GM18507 (cell line): ENCODE measurements around the gene ACKR3.
A peak's percentile ranks its signal among the peaks of the same experiment; 100 is the strongest.

ENCODE experiments used
- DNase-seq: peaks from one replicate; pipeline ENCODE4 v3.0.0; 2011; ENCODE audit warnings: low read depth; ENCODE audit not compliant: insufficient read length; ENCODE audit errors: extremely low spot score
- FAIRE-seq: peaks from 2 replicates; lab custom pipeline; 2011; peaks lifted over from hg19 to GRCh38; lab: Jason Lieb, UNC

Gene ACKR3

DNA sequence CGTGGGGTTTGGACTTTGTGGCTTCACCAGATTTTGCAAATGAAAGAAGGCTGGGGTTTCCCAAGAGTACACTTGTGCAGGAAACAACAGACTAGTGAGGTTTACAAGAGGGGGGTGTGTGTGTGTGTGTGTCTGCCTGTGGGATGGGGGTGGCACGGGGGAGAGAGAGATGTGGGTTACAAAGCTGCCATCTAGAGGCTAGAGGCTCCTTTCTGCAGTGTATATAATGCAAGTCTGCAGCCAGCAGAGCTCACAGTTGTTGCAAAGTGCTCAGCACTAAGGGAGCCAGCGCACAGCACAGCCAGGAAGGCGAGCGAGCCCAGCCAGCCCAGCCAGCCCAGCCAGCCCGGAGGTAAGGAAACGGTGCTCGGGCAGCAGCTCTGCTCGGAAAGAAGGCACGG lies at the start of gene ACKR3:
ACKR3 (plus strand) TSS at position 253 of the 401 bp plus-strand sequence. CDS start 10,641 bp downstream, outside the sequence.
- DNase-seq, result peak; percentile 73
- peak; percentile 99 for FAIRE-seq

DNA sequence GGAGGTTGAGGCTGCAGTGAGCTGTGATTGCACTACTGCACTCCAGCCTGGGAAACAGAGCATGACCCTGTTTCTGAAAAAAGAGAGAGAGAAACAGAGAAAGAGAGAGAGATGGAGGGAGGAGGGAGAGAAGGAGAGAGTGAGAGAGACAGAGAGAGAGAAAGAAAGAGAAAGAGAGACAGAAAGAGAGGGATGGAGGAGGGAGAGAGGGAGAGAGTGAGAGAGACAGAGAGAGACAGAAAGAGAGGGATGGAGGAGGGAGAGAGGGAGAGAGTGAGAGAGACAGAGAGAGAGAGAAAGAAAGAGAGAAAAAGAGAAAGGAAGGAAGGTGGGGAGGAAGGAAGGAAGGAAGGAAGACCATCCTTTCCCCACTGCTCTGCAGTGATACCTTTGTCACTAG lies 48.1 kb upstream of the ACKR3 start:
- DNase-seq, result no peak

DNA sequence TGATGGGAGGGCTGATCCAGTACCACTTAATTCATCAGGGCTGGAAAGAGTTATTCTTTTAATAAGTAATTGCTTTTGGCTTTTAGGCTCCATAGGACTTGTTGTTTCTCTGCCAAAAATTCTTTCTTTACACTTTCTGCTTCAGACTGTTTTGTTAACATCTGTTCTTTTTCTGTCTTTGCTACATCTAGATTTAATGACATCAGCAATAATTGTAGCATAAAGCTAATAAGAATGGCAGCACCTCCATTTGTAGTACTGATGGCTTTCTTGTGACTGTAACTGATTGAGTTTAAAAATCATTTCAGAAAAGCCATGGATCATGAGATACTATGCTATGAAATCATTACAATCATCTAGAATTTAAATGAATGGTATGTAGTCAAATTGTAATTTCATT lies 46.4 kb upstream of the ACKR3 start:
- no peak for DNase-seq
- no peak for FAIRE-seq

More for the DNA sequence above, 48.1 kb upstream of the ACKR3 start:
- no peak for FAIRE-seq

DNA sequence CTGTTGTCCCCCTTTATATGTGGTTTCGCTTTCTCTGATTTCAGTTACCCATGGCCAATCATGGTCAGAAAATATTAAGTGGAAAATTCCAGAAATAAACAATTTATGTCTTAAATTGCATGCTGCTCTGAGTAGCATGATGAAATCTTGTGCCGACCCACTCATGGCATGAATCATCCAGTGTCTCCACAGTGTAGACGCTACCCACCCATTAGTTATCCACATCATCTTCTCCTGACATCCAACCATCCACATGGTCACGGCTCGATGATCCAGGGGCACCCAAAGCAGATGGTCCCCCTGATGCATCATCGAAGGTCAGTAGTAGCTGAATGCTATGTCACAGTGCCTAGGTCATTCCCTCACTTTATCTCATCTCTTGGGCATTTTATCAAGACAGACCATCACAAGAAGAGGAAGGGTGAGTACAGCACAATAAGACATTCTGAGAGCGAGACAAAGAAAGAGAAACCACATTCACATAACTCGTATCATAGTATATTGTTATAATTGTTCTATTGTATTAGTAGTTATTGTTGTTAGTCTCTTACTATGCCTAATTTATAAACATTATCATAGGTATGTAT lies 44.1 kb upstream of the ACKR3 start:
- DNase-seq (no peak), FAIRE-seq (no peak)

DNA sequence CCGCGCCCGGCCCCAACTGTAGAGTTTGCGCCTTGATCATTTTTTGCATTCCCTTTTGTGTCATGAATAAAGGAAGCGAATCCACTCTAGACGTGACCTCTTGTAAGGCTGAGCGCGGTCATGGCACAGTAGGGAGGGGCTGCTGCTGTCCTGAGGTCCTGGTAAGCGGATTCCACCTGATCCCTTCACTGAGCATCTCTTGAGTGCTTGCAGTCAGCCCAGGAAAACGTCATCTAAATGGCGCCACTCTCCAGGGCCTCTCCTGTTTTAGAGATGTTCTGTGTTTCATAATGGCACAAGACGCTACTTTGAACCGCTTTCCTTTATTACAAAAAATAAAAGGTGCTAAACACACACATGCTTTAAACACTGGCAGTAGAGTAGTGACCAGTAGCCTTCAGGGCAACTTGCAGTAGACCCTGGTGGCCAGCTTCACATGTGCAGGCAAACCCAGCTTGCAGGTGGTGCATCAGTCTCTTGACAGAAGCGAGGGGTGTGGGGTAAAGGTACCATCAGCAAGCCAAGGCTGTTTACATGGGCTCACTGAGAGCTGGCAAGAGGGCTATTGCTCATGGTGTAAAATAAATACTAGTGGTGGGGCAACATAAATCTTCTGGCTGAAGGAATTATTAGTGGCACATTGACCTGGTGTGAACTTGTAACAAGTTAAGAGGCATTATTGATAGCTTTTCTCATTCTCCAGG lies 43.0 kb upstream of the ACKR3 start:
- FAIRE-seq, result no peak
- DNase-seq, result no peak

DNA sequence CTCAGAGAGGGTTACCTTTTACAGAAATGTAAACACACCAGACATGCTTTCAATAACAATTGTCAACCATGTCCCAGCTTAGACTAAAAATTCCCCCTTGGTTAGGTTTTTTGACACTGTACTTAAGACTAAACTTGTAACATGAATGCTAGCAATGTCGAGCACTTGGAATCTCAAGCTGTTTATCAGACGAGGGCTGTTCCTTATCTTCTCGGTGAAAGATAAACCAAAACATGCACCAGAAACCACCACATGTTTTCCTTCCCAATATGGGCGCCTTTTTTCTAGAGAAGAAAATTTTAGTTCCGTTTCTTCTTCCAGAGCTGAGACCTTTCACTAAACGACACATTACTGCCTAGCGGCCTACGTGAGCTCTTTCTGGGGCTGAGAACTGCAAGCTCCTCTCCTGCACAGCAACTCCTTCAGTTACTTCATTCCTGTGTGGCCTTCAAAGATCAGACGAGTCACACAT lies 42.4 kb upstream of the ACKR3 start:
- FAIRE-seq (no peak), DNase-seq (no peak)

DNA sequence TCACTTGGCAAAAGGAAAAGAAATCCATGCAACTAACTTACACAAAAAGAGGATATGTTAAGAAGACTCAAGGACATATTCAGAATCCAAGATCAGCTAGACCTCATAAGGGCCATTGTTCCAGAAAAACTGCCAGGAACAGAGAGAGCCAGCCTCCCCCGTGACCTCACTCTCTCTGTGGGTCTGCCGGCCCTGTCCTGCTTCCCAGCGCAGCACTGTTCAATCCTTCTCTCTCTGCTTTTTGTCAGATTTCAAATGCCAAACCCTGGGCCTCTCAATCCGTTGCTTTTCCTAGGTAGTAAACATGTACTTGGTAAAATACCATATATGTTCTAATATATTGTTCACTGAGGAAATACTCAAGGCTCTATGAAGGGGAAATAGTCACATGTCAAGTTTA lies 40.0 kb upstream of the ACKR3 start:
- DNase-seq (no peak), FAIRE-seq (no peak)

DNA sequence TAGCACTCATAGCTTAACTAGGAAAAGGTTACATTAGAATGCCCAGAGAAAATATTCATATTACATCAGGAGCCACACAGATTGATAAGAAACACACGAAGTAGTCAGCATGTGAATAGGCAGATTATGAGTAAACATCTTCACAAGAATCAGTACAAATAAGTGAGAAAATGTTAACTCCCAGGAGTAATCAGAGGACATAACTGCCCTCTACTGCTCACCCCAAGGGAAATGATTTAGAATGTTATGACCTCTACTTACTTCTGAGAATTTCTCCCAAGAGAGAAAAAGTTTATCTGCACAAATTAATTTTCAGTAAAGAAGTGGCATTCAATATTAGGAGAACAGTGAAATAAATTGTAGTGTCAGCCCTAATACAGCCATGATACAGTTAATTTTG lies 39.1 kb upstream of the ACKR3 start:
- DNase-seq (no peak), FAIRE-seq (no peak)

DNA sequence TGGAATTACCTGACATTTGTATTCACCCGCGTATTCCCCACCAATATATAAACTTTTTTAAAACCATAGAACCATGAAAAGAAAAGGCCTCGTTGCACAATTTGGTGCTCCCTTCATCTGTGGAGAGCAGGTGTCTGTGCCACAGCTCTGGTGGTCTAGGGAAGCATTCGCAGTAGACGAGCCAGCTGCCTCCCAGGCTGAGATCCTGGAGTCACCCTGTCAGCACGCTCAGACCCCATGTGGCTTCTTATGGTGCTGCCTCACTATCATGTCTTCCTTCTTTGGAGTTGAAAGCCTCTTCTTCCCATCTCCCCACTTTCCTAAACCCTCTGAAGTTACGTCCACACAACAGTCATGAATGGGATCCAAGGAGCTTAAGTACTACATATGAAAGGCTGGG lies 38.4 kb upstream of the ACKR3 start:
- no peak for DNase-seq

DNA sequence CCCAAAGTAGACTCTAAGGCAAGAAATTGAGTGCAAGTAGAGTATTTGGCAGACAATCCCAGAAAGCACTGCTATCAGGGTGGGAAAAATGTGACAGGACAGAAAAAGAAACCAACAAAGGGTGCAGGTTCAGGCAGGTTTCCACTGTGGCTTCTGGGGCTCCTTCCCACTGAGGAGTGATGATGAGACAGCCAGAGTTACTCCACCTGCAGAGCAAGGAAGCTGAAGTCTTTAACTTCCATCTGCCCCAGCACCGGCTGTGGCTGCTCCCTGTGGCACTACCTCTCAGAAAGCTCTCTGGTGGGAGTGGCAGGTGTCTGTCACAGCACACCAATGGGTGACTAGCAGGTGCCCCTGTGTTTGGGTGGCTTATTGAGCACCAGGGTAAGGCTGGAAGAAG lies 37.6 kb upstream of the ACKR3 start:
- no peak for FAIRE-seq

More for the DNA sequence above, 38.4 kb upstream of the ACKR3 start:
- FAIRE-seq, result no peak

DNA sequence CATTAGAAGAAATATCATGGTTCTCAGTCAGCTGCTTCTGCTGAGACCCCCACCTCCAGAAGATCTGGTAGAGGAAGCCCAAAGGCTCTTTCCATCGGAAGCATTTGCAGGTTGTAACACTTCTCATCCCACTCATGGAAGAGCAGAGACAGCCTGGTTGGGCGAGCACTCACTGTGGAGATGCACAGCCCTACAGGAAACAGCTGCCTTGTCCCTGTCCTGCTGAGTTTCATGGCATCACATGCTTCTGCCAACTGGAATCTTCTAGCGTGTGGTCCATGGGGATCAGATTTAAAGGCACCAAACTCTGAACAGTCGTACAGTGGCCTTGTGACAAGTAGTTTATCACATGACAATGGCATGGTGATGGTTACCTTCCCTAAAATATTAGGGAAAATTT lies 36.3 kb upstream of the ACKR3 start:
- no peak for DNase-seq
- FAIRE-seq, result no peak

More for the DNA sequence above, 37.6 kb upstream of the ACKR3 start:
- DNase-seq, result no peak

DNA sequence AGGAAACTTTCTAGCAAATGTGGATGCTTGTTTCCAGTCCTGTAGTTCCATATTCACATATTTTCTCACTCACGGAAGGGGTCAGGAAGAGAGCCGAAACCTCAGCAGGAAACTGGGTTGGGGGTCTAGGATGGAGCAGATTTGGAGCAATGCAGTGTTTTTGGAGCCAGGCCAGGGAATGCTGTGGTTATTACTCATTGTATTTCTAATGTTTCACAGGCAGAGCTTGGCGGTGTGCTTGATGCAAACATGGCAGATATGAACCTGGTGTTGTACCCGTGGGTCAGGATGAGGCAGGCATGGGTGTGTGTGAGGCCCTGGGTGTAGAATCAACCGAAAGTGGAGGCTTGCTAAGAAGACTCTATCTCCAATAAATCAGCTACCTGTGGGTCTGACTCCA lies 34.6 kb upstream of the ACKR3 start:
- FAIRE-seq, result no peak
- no peak for DNase-seq

DNA sequence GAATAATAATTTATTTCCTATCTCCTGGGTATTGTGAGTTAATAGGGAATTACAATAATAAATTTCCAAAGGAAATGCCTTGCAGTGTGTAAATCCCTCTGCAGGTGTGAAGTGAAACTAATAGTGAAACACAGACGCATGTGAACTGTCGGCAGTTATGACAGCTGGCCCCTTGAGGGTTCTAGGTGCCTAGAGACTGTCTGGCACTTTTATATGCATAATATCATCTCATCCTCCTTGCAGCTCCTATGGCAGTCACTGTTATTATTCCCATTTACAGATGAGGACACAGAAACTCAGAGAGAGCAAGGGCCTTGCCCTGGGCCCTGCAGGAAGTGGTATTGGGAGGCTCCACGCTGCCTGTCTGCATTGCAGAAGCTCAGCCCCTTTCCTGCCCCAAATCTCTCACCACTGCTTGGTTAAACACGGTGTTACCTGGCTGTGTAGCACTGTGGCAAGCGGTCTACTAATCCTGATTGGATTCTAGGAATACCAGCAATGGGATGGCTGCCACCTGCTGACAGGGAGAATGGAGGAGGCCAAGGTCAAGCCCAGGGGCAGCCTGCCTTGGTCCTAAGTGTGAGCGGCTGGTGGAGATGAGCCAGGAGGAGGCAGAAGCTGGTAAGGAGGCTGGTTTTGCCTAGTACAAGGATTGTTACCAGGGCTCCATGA lies 32.8 kb upstream of the ACKR3 start:
- DNase-seq (no peak), FAIRE-seq (peak; percentile 89)

DNA sequence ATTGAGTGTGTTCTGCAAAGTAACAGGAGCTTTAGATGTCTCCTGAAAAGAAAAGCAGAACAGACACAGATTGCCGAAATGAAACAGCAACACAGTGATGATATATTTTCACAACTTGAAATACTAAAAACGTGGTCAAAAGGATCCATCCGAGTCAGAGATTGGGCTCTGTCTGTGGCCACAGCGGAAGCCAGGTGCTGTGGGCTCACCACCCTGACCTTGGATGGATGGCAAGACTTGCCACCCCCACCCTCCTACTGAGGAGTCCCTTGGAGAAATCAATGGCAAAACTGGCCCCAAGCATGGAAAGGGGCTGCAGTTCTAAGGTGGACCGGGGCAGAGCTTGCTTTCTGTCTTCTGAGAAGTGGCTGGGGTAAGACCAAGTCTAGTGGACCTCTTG lies 31.4 kb upstream of the ACKR3 start:
- DNase-seq, result no peak
- FAIRE-seq, result peak; percentile 79

DNA sequence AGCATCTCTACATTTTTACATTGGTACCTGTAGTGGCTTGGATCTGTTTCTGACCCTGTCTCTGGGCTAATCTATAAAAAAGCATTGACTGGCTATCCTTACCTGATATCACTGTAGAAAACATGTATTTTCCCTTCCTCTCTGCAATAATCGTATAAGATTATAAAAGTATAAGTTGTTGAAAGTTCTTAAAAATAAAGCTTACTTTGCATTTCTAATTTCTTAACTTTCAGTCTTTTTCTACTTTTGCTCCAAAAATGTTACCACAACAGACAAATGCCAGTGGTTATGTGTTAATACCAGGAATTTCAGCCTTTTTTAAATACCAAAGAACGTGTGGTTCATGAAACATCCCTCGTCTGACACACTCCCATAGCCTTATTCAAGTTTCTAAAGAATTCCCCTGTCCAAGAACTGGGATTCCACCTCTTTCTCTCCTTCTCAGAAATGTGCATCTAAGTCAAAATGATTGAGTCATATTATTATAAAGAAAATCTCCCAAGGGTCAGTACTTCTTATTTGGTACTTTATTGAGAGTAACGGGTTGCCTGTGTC lies 28.5 kb upstream of the ACKR3 start:
- DNase-seq, result no peak
- no peak for FAIRE-seq

DNA sequence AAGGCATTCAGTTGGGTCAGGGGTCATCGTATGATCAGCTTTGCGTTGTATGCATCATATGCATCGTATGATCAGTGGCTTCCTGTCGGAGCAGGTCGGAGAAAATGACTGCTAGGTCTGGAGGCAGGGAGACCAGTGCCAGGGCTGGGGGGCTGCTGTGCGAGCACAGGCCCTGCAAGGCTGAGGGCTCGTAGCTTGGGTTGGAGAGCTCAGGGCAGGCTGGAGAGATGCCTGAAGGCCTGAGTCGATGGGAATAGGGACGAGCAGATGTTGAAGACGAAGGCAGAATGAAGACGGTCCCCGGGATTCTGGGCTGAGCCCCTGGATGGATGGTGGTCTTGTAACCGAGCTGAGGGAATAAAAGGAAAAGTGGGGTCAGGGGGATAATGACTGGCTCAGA lies 25.3 kb upstream of the ACKR3 start:
- DNase-seq (no peak), FAIRE-seq (no peak)

DNA sequence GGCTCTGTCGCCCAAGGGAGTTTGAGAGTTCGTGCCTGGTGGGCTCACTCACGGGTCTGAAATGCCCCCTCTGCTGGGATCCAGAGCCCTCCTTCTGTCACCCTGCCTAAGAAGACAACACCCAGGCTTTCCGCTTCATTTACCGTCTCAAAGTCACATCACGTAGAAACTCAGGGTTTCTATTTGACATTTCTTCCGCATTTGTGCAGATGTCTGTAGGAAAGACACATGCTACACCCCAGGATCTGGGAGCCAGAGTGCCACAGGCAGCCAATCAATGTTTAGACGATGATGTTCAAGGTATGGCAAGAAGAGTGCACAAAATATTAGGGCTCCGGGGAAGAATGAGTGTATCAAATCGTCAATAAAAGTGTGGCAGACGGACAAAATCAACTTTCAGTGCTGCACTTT lies 24.4 kb upstream of the ACKR3 start:
- FAIRE-seq, result no peak
- DNase-seq, result no peak

DNA sequence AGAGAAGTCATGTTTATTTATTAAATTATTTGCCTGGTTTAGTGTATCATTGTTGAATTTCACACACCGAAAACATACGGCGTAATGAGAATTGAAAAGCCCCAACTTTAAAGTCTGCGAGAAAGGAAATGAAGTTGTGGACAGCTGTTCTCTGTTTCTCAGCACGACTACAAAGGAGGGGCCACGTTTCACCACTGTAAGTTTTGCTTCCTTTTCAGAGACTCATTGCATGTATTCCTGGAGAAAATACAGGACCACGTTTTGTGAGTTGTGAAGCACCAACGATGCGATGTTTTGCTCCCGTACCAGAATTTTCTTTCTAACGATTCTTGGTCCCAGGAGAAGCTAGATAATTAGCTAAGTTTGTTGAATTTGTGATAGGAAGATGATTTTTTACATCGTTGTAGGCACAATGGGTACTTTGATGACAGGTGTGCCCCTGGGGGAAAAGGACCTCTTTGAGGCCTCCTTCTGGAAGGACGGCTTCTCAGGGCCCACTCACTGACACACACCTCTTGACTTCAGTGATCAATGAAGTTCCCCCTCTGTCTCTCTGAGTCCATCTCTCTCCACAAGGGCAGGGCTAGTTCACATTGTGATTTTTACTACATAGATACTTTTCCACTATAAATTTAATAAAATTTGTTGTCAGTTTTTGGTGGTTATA lies 23.7 kb upstream of the ACKR3 start:
- no peak for DNase-seq

DNA sequence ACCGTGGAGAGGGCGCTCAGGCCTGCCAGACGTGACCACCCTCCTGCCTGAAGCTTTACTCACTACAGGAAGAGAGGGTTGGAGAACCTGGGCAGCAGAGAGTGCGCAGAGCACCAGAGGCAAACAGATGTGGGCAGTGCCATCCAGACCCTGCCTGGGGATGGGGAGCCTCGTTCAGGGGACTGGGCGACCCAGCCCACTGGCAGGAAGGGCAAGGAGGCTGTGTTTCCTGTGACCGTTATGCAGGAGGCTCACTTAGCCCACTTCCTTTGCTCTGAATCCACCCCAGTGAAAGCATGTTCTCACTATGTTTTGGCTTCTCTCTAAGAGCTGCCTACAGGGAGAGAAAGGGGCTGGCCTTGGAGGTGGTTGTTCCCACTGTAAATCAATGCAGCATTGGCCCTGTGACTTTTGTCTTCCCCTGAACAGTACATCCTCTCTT lies 23.0 kb upstream of the ACKR3 start:
- FAIRE-seq, result peak; percentile 87
- DNase-seq, result no peak

More for the DNA sequence above, 23.7 kb upstream of the ACKR3 start:
- peak; percentile 99 for FAIRE-seq

DNA sequence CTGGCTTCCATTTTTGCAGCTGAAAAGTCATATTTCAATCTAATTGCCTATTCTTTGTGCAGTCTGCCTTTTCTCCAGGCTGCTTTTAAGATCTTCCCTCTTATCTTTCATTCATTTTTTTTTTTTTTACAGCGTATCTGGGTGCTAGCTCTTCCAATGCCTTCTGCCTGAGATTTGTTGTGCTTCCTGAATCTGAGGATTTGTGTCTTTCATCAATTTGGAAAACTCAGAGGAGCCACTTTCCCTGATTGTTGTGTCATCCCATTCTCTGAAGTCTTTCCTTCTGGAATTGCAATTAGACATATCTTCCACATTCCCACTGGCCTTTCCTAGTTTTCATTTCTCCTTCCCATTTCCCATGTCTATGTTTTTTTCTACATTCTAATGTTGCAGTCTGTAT lies 21.9 kb upstream of the ACKR3 start:
- FAIRE-seq (no peak), DNase-seq (no peak)
